GM13976 (cell line): ENCODE measurements around the gene DAZAP2.
"Not testable (repeated sequence)": the region's sequence is repeated elsewhere in the genome, so short reads cannot be mapped to it uniquely, and the experiment has no call there.

ENCODE experiments used
- DNase-seq: peaks from one replicate; pipeline ENCODE4 v3.0.0; 2012; ENCODE audit warnings: low spot score
- in situ Hi-C: fragments of 300-500 bp; cut with MboI; formaldehyde crosslinking; loops from one replicate; pipeline ENCODE4 v1.12.0; 2022; ENCODE audit warnings: low sequenced_read_pairs, mixed read lengths, inconsistent platforms; ENCODE audit not compliant: unreplicated experiment
- TF ChIP-seq, protein P1 (sequence below): IDR thresholded peaks from 2 replicates; pipeline ENCODE4 v1.5.1; 2012; ENCODE audit warnings: borderline replicate concordance, mild to moderate bottlenecking; ENCODE audit not compliant: insufficient read depth; ENCODE audit errors: extremely low read depth, missing control alignments, control extremely low read depth

Gene DAZAP2

DNA sequence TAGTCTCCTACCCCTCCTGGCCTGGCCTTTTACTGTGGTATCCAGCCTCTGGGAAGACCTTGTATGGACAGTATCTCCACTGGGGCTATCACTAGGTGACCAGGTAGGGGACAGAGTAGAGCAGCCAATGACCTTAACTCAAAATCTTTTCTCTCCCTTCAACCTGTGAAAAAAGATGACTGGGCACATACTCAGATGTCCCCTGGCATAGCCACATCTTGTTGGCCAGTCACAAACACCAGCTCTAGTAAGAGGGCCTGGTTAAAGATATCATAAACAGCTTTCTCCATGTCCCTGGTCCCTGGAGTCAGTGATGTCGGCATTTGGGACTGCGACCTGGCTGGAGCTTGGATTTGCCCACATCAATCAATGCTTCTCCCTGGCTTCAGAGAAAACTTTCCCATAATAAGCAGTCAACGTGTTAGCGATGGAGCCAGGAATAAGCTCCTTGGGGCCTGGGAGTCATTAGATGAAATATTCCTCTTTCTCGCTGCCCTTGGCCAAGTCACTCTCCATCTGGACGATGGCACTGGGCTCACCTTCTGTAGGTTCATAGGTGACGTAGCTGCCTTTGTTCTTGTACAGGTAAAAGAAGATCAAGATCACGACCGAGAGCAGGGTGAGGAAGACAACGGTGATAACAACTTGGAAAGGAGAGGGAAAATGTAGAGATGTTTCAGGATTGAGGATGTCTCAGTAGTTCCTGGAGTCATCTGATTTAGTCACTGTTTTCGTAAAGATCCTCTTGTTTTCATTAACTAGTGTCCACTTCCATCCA lies 7.0 kb downstream of the DAZAP2 start:
- no peak for DNase-seq
- TF ChIP-seq, protein P1, sequence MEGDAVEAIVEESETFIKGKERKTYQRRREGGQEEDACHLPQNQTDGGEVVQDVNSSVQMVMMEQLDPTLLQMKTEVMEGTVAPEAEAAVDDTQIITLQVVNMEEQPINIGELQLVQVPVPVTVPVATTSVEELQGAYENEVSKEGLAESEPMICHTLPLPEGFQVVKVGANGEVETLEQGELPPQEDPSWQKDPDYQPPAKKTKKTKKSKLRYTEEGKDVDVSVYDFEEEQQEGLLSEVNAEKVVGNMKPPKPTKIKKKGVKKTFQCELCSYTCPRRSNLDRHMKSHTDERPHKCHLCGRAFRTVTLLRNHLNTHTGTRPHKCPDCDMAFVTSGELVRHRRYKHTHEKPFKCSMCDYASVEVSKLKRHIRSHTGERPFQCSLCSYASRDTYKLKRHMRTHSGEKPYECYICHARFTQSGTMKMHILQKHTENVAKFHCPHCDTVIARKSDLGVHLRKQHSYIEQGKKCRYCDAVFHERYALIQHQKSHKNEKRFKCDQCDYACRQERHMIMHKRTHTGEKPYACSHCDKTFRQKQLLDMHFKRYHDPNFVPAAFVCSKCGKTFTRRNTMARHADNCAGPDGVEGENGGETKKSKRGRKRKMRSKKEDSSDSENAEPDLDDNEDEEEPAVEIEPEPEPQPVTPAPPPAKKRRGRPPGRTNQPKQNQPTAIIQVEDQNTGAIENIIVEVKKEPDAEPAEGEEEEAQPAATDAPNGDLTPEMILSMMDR: no peak
- in situ Hi-C loops: no loop called here

DNA sequence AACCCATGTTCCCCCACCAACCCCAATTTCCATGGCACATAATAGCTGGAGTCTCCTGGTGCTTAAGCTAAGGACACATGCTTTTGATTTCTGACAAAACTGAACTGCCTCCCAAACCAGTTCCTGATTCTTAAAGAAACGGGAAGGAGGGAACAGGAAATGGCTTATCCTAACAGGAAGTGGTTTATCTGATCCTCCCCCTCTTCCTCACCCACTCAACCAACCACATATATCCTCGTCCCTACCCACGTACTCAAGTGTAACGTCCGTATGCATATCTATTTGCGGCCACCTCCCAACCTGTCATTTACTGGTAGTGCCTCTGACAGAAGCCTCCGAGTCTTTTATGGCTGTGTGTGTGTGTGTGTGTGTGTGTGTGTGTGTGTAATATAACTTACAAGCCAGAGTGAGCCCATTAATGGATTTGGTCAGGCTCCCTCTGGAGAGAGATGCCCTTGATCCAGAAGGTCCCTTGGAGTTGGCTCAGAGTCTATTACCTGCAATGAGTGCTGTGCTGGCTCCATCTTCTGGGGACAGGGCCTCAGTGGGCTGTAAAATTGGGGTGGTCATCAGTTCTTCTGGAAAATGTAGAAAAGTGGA lies 7.7 kb downstream of the DAZAP2 start:
- peak; percentile 50 for DNase-seq
- in situ Hi-C loops: no loop called here
- TF ChIP-seq, protein P1: no peak

DNA sequence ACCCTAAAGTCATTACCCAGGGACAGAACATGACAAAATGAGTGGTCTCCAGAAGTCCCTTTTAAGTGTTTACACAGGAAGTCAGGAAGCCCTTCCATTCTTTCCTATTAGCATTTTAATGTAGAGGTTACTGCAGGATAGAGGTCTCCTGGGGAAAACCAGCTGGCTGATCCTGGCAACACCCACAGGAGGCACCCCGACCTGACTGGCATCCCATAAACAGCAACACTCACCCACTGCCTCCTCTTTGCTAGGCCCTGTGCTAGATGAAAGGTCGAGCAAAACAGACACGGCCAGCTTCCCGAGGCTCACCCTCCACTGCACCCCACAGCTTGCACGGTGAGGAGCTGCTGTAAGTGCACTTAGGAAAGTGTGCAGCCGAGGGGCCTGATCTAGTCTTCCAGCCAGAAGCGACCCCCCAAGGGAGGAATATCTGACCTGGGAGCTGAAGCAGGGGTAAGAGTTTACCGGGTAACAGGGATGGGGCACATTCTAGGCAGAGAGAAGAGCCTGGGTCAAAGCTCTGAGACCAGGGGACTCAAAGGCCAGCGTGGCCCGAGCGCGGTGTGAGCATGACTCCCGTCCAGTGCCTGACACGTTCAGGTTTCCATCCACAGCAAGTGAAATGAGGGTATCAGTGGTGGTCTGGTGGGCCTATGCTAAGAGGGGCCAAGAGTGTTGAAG lies 9.0 kb downstream of the DAZAP2 start:
- TF ChIP-seq, protein P1: no peak
- in situ Hi-C loops: no loop called here
- DNase-seq: no peak

DNA sequence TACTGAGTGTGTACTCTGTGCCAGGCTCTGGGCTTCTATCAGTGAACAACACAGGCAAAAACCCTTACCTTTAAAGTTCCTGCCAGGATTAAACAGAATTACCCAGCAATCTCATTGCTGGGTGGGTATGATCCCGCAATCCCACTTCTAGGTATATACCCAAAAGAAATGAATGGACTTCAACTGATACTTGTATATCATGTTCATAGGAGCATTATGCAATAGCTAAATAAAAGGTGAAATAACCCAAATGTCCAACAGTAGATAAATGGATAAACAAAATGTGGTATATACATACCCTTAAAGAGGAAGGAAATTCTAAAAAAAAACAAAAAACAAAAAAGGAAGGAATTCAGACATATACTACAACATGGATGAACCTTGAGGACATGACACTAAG lies 14.7 kb downstream of the DAZAP2 start:
- in situ Hi-C loops: no loop called here

DNA sequence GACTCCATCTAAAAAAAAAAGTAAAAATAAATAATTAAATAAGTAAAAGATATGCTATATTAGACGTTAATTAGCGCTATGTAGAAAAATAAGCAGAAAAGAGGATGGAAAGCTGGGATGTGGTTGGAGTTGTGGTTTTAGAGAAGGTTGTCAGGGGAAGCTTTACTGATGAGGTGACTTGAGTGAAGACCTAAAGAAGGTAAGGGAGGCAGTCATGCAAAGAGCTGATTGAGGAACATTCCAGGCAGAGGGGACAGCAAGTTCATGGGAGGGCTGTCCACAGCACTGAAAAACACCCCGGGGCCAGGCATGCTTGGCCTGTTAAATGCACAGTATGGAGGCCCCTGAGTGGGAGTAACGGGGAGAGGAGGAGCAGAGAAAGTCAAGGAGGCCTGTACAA lies 15.9 kb downstream of the DAZAP2 start:
- TF ChIP-seq, protein P1: no peak
- DNase-seq: no peak
- in situ Hi-C loops: no loop called here

More for the DNA sequence above, 14.7 kb downstream of the DAZAP2 start:
- TF ChIP-seq, protein P1: no peak
- DNase-seq: no peak

DNA sequence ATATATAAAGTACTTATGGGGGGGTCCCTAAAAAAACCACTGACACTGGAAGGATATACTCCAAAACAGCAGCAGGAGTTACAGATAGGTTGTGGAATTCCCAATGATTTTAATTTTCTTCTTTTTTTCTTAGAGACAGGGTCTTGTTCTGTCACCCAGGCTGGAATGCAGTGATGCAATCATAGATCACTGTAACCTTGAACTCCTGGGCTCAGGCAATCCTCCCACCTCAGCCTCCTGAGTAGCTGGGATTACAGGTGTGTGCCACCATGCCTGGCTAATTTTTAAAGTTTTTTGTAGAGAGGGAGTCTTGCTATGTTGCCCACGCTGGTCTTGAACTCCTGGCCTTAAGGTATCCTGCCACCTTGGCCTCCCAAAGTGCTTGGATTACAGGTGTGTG lies 21.0 kb downstream of the DAZAP2 start:
- DNase-seq, in situ Hi-C loops: not testable (repeated sequence)

DNA sequence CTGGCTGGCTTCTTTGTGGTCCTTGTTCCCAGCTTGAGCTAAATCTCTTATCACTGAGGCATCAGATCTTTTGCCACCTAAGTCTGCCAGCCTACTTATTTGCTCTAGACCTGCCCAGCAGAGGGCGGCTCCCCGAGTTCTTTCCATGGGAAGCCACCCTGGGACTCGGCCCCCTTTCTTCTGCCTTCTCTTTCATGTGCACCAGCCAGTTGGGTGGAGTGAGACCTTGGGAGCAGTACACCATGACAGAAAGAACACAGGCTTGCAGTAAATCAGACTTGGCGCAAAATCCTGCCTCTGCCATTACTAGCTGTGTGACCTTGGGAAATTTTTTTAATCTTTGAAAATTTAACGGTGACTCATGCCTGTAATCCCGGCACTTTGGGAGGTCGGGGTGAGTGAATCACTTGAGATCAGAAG lies 24.1 kb downstream of the DAZAP2 start:
- in situ Hi-C loops: no loop called here
- TF ChIP-seq, protein P1: peak; percentile 10
- no peak for DNase-seq
